HG03354 (cell line): Measurements from ENCODE around the gene C1QTNF12.
A peak's percentile ranks its signal among the peaks of the same experiment; 100 is the strongest.

Experiments
- ATAC-seq: cut with Tn5 transposase; IDR thresholded peaks from one replicate; pipeline ENCODE4 v1.9.1; 2021; ENCODE audit warnings: mild to moderate bottlenecking; ENCODE audit not compliant: unreplicated experiment, poor library complexity, severe bottlenecking

The C1QTNF12 gene

DNA sequence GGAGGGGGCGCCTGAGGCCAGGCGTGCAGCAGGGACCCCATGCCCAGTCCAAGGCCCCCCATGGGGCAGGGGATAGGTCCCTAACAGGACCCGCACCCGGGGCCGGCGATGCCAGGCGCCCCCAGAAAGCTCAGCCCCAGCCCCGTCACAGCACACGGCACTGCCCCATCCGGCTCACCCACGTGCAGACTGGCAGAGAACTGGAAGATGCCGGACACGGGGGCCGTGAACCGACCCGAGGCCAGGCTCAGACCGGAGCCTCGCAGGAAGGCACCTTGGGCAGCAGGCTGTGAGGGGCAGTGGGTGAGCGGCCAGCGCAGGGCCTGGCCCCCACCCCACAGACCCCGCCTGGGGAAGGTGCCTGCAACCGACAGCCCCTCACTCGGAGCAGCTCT lies 3.3 kb downstream of the C1QTNF12 start:
- no peak for ATAC-seq

GRCh38 chr1:1242461-1243265 lies 3.9 kb downstream of the C1QTNF12 start:
- no peak for ATAC-seq

DNA sequence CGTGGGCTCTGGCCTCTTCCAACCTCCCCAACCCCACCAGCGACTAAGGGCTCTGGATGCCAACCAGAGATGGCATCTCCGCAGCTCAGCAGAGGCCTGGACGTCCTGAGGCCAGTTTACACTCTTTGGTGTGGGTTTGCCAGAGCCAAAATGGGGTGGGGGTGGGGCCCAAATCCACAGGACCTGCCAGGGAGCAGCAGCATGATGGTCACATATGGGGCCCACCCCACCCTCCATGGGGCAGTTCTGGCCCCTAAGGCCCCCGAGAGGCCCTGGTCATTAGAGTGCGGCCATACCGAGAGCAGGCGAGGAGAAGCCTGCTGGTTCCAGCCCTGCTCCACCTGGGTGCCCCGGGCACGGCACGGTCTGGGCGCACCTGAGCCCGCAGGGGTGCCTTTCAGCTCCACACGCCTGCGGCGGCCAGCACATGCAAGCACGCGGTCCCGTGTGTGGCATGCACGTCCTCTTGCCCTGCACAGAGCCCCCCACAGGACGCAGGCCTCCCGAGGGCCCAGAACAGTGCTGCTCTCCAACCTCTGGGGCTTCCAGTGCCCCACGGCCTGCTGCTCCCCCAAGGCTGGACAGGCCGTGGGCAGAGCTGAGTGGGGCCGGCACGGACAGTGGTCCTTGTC lies 4.8 kb downstream of the C1QTNF12 start:
- ATAC-seq: no peak

DNA sequence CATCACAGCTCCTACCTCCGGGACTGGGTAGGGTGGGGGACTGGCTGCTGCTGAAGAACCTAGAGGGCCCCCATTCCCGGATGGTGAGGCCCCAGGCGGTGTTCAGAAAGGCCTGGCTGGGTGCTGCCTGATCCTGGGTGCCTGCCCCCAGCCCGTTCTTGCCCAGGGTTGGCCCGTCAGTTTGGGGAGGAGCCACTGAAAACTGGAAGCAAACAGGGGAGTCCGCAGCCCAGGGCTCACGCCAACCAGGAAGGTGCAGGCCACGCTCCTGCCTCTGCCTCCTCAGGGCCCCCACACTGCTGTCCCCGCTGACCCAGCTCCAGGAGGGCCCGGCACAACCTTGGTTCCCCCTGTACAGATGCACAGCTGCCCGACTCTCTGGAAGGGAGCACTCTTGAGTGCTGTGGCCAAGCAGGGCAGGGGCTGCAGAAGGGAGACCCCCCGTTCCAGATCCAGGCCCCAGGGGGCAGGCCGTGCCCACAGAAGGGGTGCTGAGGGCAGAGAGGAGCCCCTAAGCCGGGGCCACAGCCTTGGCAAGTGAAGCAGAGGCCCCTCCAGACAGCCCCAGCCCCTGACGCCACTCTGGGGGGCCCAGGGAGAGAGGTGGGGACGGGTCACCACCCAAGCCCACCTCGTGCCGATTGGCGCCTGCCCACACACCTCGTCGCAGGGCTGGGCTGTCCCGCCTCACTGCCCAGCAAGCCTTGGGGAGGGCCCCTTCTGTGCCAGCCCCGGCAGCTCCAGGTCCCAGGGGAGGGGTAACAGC lies 5.5 kb downstream of the C1QTNF12 start:
- ATAC-seq: no peak

DNA sequence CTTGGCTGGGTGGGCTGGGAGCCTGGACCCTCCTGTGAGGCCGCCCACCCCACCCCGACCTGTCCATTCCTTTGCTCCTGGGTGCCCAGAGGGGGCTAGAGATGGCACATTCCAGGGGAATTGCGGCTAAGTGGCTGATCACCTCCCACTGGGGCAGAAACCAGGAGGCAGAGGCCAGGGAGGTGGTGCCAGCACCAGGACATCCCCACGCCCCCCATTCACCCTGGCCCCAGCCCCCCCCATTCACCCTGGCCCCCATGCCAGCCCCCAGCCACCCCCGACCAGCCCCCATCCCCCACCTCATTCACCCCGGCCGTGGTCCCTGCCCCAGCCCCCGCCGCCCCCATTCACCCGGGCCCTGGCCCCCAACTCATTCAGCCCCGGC lies 6.2 kb downstream of the C1QTNF12 start:
- ATAC-seq: no peak

DNA sequence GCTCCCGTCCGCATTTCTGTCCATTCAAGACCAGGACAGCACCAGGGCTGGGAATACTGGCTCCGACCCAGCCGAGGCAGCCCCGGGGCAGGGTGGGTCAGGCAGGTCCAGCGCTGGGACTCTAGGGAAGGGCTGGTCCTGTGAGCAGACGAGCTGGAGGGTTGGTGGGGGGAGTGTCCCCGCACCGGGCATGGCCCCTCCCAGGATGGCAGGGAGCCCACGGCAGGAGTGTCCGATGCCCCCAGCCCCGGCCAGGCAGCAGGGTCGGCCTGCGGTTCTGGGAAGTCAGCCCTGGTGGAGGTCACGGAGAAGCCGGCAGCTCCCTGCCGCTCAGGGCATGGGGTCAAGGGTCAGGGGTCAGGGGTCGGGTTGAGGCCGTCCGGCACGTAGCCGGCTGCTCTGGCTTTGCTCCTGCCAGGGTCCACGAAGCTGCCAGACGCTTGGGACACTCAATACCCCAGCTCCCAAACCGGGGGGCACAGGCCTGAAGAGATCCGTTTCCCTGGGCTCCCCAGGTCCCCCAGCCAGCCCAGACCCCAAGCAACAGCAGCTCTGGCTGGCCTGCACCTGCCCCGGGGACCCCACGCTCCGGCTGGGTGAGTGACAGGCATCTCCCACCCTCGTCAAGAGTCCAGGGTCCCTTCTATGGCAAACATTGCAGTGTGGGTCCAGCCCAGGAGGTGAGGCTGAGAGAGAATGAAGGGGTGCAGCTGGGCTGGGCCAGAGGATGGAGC lies 6.7 kb downstream of the C1QTNF12 start:
- ATAC-seq: no peak

- ATAC-seq: no peak
Observed at GRCh38 chr1:1239227-1239613, 7.3 kb downstream of the C1QTNF12 start.

- ATAC-seq: no peak
Observed at GRCh38 chr1:1238702-1239178, 7.8 kb downstream of the C1QTNF12 start.

- ATAC-seq: no peak
Observed at GRCh38 chr1:1237874-1238701, 8.4 kb downstream of the C1QTNF12 start.

DNA sequence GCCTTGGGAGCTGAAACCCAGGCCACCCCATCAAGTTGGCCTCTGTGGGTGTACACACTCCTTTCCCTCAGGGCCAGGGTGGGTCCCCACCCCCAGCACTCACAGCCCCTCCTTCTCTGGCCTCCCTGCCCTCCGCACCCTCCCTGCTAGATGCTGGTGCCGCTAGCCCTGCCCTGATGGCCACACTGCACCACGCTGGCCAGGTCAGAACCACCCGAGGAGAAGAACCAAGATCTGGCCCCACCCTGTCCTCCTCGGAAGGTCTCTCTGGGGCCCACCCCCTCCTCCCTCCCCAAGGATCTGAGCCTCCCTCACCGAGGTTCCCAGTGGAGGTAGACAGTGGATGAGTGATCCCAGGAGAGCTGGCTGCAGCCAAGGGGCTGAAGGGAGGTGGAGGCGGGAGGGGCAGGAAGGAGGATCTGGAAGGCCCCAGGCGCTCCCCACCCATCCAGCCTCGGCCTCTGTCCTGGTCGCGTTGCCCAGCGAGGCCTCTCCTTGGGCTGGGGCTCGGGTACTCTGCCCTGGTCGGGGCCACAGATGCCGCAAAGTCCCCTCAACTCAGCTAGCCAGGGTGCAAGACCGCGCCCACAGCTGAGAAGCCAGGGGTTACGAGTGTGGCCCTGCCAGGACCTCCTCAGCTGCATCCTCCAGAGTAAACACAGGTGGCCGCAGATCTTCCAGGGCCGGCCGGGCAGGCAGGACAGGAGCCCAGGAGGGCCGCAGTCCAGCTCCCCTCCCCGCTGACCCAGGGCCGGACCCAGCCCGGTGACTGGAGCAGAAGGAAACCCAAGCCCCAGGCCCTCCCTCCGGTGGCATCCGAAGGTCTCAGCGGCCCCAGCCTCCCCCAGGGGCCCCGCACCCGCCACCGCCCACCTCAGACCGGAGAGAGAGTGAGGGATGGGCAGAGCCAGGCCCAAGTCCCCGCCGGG lies 9.3 kb downstream of the C1QTNF12 start:
- ATAC-seq: no peak

GRCh38 chr1:1236176-1236763 lies 10.3 kb downstream of the C1QTNF12 start:
- no peak for ATAC-seq

DNA sequence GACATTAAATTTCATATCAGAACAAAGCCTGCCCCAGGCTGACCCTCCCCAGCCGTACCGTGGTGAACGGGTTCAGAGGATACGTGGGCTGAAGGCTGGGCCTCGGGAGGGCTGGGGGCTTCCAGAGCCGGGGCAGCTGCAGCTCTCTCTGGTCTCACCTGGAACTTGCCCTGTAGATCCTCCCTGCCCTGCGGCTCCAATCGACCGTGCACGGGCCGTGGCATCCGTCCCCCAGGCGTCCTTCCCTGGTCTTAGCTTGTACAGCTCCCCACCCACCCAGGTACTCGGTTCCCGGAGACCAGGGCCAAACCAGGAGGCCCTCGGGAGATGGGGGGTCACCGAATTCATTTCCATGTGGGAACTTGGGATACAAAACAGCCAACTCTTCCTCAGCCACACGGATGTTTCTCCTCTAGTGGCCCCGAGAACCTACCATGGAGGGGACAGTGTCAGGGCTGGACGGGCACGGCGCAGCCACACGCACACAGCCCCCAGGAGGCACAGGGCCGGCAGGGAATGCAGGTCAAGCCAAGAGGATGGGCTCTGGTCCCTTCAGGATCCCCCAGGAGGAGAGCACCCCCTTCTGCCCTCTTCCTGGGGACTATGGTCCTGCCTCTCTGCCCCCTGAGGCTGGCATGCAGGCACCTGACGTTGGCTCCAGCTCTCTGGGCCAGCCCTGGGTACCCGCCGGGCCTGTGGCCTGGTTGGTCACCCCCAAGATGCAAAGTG lies 11.3 kb downstream of the C1QTNF12 start:
- ATAC-seq: no peak

DNA sequence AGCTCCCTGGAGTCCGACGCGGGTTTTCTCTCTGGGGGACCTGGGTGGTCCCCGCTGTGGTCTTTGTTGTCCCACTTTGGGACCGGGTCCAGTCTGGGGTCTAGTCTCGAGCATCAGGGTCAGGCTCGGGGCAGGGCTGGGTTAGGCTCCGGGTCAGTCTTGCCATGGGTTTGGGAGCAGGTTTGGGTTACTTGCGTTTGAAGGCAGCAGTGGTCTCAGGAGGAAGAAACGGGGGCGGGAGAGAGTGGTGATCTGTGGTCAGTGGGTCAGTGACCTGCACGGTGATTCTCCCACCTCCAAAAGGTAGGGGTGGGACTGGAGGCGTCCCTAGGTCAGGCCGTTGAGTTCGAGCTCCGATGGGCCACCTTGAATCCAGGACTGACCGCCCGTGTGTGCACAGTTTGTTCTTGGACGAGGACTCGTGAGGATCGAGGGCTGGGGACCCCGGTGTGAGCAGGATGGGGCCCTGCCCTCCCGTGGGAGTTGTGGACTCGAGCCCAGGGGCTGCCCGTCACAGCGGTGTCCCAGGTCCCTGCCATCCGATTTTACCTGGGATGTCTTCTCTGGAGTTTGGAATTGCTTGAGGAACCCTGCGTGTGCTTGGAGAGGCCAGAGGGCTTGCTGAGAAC lies 12.2 kb downstream of the C1QTNF12 start:
- ATAC-seq: no peak

GRCh38 chr1:1233567-1233892 lies 13.0 kb downstream of the C1QTNF12 start:
- ATAC-seq: no peak

- no peak for ATAC-seq
Observed at GRCh38 chr1:1232796-1233566, 13.5 kb downstream of the C1QTNF12 start.

DNA sequence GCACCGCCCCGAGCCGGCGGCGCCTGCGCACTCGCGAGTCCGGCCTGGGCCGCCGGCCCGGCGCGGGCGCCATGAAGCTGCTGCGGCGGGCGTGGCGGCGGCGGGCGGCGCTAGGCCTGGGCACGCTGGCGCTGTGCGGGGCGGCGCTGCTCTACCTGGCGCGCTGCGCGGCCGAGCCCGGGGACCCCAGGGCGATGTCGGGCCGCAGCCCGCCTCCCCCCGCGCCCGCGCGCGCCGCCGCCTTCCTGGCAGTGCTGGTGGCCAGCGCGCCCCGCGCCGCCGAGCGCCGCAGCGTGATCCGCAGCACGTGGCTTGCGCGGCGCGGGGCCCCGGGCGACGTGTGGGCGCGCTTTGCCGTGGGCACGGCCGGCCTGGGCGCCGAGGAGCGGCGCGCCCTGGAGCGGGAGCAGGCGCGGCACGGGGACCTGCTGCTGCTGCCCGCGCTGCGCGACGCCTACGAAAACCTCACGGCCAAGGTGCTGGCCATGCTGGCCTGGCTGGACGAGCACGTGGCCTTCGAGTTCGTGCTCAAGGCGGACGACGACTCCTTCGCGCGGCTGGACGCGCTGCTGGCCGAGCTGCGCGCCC lies 14.2 kb downstream of the C1QTNF12 start, which contains the start of gene B3GALT6:
TSS of gene B3GALT6 (plus strand) at position 30 of the 588 bp plus-strand sequence. CDS start at position 72, 42 bp downstream.
- ATAC-seq: peak; percentile 13
